Urinary bladder (tissue), 4 donors: ENCODE results near the gene NOD2. TPM values are rescaled to one million over a fixed set of nuclear protein-coding genes. Genes with fewer than 3 reads are reported as not detected.

ENCODE experiments used
- DNase-seq: peaks from one replicate; pipeline ENCODE4 v3.0.0-alpha.2; 2015; ENCODE audit errors: extremely low spot score
- H3K27ac ChIP-seq: one replicate; pipeline ENCODE4 v1.5.1; 2013; ENCODE audit warnings: low read depth, mild to moderate bottlenecking, moderate library complexity
- H3K36me3 ChIP-seq: one replicate; pipeline ENCODE4 v1.6.1; 2013; ENCODE audit warnings: mild to moderate bottlenecking, moderate library complexity; ENCODE audit not compliant: insufficient read depth
- H3K4me1 ChIP-seq: one replicate; pipeline ENCODE4 v1.6.1; 2013; ENCODE audit warnings: mild to moderate bottlenecking, moderate library complexity; ENCODE audit not compliant: insufficient read depth
- H3K4me3 ChIP-seq: one replicate; pipeline ENCODE4 v1.5.1; 2013; ENCODE audit warnings: low read depth, low read length
- WGBS: extraction: QIAGEN DNeasy Blood & Tissue Kit; methylation state at CpG from one replicate; pipeline ENCODE4 v1.1.7; 2013; 5-methylcytosine and 5-hydroxymethylcytosine counted together
- polyA plus RNA-seq: library from polyadenylated mRNA; stranded (reverse); fragments of 200-250 nt; gene quantifications from one replicate; pipeline ENCODE4 v1.2.3, GENCODE V29; 2013
- small RNA-seq: library from RNA; depleted of rRNA; stranded (forward); fragments of <200 nt; gene quantifications from one replicate; pipeline ENCODE3, GENCODE V24; 2014
- total RNA-seq: library from RNA; depleted of rRNA; stranded (reverse); fragments of >200 nt; gene quantifications from one replicate; pipeline ENCODE4 v1.2.3, GENCODE V29; 2014
- donor health status: healthy with polysubstance abuse.
- donor health status: healthy.

The NOD2 gene
- total and polyA plus RNA-seq, 2 donors: 0.90 to 1.5 TPM

GRCh38 chr16:50765861-50766260 is 72.5 kb downstream of the NOD2 start:
- DNase-seq: no peak
- H3K4me1 ChIP-seq: no peaks in the 10 kb centered on the region
- peaks cover 2% of the 10 kb centered on the region for H3K36me3 ChIP-seq
- WGBS: 99% methylated on average over 1 of the region's 1 CpG
- no peak overlapping the region for H3K4me3 ChIP-seq
- H3K27ac ChIP-seq: no peak overlapping the region

GRCh38 chr16:50767197-50767596 is 73.8 kb downstream of the NOD2 start:
- no peak overlapping the region for H3K4me3 ChIP-seq

GRCh38 chr16:50771366-50771765 is 78.0 kb downstream of the NOD2 start:
- Histone ChIP-seq H3K36me3 (no peaks in the 10 kb centered on the region), H3K4me1 (no peaks in the 10 kb centered on the region), H3K4me3 (no peak overlapping the region), H3K27ac (no peak overlapping the region)
- DNase-seq: no peak
- WGBS: 95% methylated on average over 3 of the region's 3 CpGs

More at GRCh38 chr16:50767197-50767596, 73.8 kb downstream of the NOD2 start:
- Histone ChIP-seq H3K27ac (no peak overlapping the region), H3K36me3 (peaks cover 2% of the 10 kb centered on the region), H3K4me1 (no peaks in the 10 kb centered on the region)
- DNase-seq: no peak
- WGBS: 95% methylated on average over 2 of the region's 2 CpGs

DNA sequence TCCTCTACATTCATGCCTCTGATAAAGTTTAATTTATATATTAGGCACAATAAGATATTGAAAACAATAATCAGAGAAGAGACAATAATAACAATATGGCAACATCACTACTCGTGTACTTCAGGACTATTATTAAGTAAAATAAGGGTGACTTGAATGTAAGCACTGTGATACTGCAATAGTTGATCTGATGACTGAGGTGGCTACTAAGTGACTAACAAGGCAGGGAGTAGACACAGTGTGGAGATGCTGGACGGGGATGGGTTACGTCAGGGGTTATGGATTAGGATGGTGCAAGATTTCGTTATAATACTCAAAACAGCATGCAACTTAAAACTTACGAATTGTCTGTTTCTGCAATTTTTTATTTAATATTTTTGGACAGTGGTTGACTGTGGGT is 81.0 kb downstream of the NOD2 start:
- 95% methylated on average over 5 of the region's 5 CpGs for WGBS

GRCh38 chr16:50774960-50775359 is 81.6 kb downstream of the NOD2 start:
- DNase-seq: no peak
- no peaks in the 10 kb centered on the region for H3K4me1 ChIP-seq
- peaks cover 4% of the 10 kb centered on the region for H3K36me3 ChIP-seq
- WGBS: 95% methylated on average over 3 of the region's 3 CpGs
- no peak overlapping the region for H3K27ac ChIP-seq
- H3K4me3 ChIP-seq: no peak overlapping the region

More for the DNA sequence above, 81.0 kb downstream of the NOD2 start:
- no peak overlapping the region for H3K4me3 ChIP-seq
- H3K36me3 ChIP-seq: peaks cover 4% of the 10 kb centered on the region
- H3K27ac ChIP-seq: no peak overlapping the region
- no peak for DNase-seq
- H3K4me1 ChIP-seq: no peaks in the 10 kb centered on the region

DNA sequence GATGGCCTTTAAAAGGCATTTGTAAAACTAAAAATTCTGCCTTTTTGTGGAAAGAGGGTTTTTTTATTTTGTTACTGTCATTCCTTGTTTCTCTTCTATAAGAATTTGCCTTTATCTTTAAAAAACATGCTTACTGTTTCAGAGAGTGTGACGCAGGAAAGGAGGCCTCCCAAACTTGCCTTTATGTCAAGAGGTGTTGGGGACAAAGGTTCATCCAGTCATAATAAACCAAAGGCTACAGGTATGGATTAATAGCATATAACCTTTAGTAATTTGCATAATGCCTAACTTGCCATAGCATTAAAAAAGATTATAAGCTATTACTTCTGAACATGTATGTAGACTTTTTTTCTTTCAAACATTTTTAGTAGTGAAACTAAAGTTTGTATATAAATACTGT is 82.6 kb downstream of the NOD2 start:
- Histone ChIP-seq H3K27ac (no peak overlapping the region), H3K4me1 (no peaks in the 10 kb centered on the region), H3K36me3 (peaks cover 4% of the 10 kb centered on the region), H3K4me3 (no peak overlapping the region)
- 82% methylated on average over 1 of the region's 1 CpG for WGBS
- no peak for DNase-seq

DNA sequence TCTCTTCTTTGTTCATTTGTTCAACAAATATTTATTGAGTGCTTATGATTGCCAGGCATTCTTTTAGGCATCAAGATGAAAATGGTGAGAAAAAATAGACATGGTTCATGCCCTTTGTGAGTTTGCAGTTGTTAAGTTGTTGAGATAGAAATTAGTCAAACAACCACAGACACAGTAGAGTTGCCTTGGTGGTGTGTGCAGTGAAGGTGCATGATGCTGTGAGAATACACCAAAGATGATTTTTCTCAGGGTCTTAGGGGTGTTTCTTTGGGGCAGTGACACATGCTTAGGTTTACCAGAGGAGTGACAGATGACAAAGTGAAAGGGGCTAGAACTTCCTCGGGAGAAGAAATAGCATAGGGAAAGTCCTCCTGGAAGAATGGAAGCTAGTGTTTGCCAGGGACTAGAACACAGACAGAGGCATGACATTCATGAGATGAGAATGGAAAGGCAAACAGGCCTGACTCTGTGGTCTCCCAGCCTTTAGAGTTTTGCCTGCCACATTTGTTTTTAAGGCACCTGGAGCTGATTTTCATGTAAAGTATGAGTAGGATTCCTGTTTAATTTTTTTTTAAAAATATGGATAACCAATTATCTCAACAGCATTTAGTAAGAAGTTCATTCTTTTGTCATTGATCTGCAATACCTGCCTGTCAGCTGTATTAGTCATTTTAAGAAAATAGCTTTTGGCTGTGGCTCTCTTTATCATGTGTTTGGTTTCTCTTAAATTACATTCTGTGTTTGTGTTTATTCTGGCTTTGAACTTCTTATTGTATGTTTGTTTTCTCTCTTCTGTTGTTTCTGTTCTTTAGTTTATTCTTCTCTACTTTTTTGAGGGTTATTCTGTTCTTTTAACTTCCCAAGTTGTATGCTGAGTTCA is 85.1 kb downstream of the NOD2 start:
- Histone ChIP-seq H3K4me3 (no peak overlapping the region), H3K27ac (no peak overlapping the region), H3K36me3 (peaks cover 6% of the 10 kb centered on the region), H3K4me1 (no peaks in the 10 kb centered on the region)
- 66% methylated on average over 1 of the region's 1 CpG for WGBS
- no peak for DNase-seq

- H3K27ac ChIP-seq: no peak overlapping the region
- WGBS: 79% methylated on average over 7 of the region's 7 CpGs
- peaks cover 6% of the 10 kb centered on the region for H3K36me3 ChIP-seq
- DNase-seq: no peak
- H3K4me3 ChIP-seq: no peak overlapping the region
- H3K4me1 ChIP-seq: no peaks in the 10 kb centered on the region
These were observed 87.6 kb downstream of the NOD2 start for GRCh38 chr16:50781043-50781442.

- Histone ChIP-seq H3K4me3 (no peak overlapping the region), H3K36me3 (peaks cover 6% of the 10 kb centered on the region), H3K4me1 (no peaks in the 10 kb centered on the region), H3K27ac (no peak overlapping the region)
- no peak for DNase-seq
- 69% methylated on average over 3 of the region's 3 CpGs for WGBS
These were observed 88.1 kb downstream of the NOD2 start for GRCh38 chr16:50781518-50781917.

Small RNA genes within 50 kb of the gene (small RNA-seq; reads per million reads assigned to genes)
- 0.09 reads per million for gene MIR3181

Other genes starting within 250 kb of the NOD2 start
- 6.2 TPM for gene NKD1, start 145.2 kb upstream of the NOD2 start, total RNA-seq
- gene NKD1, start 145.2 kb upstream of the NOD2 start, polyA plus RNA-seq: 5.9 TPM
- 1.4 TPM for gene SNX20, start 12.3 kb upstream of the NOD2 start, total RNA-seq
- gene SNX20, start 12.3 kb upstream of the NOD2 start, polyA plus RNA-seq: 1.0 TPM
- 61.3 TPM for gene CYLD, start 48.5 kb downstream of the NOD2 start, total RNA-seq
- 13.2 TPM for gene CYLD, start 48.5 kb downstream of the NOD2 start, polyA plus RNA-seq